Ramos (cell line): ENCODE measurements around the gene AMPH.
"Not testable (repeated sequence)": the region's sequence is repeated elsewhere in the genome, so short reads cannot be mapped to it uniquely, and the experiment has no call there.

ENCODE experiments used
- in situ Hi-C: fragments of 300-500 bp; cut with MboI; formaldehyde crosslinking; loops from one replicate; pipeline ENCODE4 v1.14.3; 2022; ENCODE audit warnings: low sequenced_read_pairs; ENCODE audit not compliant: unreplicated experiment

AMPH gene

DNA sequence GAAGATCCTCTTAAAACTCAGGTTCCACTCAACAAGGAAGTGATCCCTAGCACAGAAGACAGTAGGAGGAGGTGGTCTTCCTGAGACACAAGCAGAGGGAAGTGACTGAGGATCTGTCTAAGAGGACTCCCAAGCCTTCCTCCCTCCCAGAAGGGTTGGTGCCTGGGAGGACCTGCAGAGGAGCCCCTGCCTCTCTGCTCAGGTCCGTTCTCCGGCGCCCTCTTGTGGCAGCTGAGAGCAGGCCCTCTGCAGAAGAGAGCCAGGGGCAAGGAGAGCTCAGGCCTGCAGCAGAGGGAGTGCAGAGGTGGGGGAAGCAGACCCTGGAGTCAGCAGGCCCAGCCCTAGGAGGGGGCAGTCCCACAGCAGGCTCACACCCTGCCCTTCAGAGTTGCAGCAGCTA is 267.8 kb downstream of the AMPH start:
- in situ Hi-C loops = not testable (repeated sequence)

GRCh38 chr7:38362611-38363237 is 268.4 kb downstream of the AMPH start:
- in situ Hi-C loops = not testable (repeated sequence)

GRCh38 chr7:38360776-38361175 is 270.4 kb downstream of the AMPH start:
- in situ Hi-C loops = no loop called here

GRCh38 chr7:38359071-38359601 is 272.0 kb downstream of the AMPH start:
- in situ Hi-C loops = not testable (repeated sequence)

GRCh38 chr7:38358273-38358831 is 272.8 kb downstream of the AMPH start:
- in situ Hi-C loops = not testable (repeated sequence)

GRCh38 chr7:38354271-38354851 is 276.8 kb downstream of the AMPH start:
- in situ Hi-C loops = not testable (repeated sequence)

- in situ Hi-C loops = not testable (repeated sequence)
These were observed 277.7 kb downstream of the AMPH start for GRCh38 chr7:38353431-38353881.

DNA sequence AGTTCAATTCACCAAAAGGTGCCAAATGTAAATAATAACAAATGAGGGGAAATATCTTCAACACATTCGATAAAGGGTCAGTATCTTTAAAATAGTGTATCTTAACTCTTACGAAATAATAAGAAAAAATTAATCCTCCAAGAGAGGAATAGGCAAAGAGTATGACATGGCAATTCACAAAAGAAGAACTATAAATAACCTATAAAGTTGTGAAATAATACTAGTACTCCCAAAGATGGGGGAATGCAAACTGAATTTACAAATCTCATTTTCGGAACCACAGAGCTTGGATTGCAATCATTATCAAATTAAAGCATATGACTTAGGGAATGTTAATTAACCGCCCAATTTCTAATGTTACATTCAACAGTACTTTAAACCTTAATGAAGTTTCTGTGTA is 279.6 kb downstream of the AMPH start:
- in situ Hi-C loops = no loop called here

DNA sequence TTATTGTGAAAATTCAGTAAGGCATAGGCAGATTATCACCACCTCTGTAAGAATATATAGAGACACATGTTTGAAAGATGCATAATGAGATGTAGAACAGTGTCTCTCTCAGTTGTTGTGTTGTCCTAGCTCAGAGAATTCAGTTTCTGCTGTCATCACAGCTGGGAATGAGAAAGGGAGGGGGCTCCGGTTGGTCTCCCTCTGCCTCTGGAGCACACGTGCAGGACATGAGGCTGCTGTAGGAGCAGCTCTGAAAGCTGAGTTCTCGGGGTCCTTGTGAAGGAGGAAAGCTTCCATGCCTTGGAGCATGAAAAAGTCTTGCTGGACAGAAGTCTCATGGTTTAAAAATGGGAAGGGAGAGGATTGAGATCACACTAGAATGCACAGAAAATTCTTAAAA is 280.4 kb downstream of the AMPH start:
- in situ Hi-C loops = not testable (repeated sequence)

DNA sequence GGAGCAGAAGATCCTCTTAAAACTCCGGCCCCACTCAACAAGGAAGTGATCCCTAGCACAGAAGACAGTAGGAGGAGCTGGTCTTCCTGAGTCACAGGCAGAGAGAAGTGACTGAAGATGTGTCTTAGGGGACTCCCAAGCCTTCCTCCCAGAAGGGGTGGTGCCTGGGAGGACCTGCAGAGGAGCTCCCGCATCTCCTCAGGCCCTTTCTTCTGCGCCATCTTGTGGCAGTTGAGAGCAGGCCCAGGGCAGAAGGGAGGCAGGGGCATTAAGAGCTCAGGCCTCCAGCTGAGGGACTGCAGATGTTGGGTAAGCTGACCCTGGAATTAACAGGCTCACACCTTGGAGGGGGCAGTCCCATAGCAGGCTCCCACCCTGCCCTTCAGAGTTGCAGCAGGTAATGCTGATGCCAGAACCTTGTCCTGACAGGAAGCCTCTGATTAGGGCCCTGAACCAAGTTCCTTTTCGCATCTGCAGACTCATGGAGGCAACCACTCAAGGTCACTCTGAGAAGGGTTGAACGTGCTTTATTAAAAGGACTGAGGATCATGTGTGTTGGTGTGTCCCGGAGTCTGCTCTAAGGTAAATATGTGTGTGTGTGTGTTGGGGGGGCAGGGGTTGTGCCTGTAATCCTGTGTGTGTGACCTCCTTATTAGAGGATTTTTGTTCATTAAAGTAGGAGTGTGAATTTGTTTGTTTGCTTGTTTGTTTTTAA is 281.1 kb downstream of the AMPH start:
- in situ Hi-C loops = loop anchor here (25.0 kb wide), 1 partner anchor 238 kb away; no protein-coding TSS in a partner anchor

DNA sequence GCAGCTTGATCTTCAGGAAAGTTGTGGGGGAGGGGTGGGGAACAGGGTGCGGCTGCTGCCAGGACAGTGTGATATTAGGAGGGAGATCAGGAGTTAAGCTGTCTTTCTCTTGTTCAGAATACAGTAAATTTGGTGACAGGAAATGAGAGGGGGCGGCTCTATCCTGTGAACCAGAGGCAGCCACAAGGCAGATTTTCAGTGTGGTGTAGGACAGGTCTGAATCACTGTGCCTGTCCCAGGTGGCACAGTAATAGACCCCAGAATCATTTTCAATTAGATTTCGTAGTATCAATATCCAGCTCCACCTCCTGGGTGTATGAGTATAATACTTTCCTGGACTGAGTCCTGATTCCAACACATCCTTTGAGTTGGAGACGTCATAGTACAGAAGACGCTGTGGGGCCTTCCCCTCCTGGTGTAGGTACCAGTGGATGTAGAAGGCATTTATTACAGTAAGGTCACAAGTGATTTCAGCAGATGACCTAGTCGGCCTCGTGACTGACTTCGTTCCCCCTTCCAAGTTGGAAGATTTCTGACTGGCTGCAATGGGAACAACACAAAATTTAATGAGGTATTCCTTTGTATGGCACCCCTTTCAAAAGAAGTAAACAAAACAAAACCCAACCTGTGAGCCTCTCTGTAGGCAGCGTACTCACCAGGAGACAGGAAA is 281.9 kb downstream of the AMPH start:
- in situ Hi-C loops = loop anchor here (25.0 kb wide), 1 partner anchor 237 kb away; no protein-coding TSS in a partner anchor

DNA sequence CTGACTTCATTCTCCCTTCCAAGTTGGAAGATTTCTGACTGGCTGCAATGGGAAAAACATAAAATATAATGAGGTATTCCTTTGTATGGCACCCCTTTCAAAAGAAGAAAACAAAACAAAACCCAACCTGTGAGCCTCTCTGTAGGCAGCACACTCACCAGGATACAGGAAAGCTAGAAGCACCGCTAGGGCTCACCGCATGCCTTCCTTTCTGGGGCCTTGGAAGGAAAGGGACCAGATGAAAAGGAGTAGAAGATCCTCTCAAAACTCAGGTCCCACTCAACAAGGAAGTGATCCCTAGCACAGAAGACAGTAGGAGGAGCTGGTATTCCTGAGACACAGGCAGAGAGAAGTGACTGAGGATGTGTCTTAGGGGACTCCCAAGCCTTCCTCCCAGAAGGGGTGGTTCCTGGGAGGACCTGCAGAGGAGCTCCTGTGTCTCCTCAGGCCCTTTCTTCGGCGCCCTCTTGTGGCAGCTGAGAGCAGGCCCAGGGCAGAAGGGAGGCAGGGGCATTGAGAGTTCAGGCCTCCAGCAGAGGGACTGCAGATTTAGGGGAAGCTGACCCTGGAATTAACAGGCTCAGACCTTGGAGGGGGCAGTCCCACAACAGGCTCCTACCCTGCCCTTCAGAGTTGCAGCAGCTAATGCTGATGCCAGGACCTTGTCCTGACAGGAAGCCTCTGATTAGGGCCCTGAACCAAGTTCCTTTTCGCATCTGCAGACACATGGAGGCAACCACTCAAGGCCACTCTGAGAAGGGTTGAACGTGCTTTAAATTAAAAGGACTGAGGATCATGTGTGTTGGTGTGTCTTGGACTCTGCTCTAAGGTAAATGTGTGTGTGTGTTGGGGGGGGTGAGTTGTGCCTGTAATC is 285.6 kb downstream of the AMPH start:
- in situ Hi-C loops = loop anchor here (25.0 kb wide), 1 partner anchor 233 kb away; no protein-coding TSS in a partner anchor

GRCh38 chr7:38344741-38345140 is 286.4 kb downstream of the AMPH start:
- in situ Hi-C loops = loop anchor here (25.0 kb wide), 1 partner anchor 232 kb away; no protein-coding TSS in a partner anchor

DNA sequence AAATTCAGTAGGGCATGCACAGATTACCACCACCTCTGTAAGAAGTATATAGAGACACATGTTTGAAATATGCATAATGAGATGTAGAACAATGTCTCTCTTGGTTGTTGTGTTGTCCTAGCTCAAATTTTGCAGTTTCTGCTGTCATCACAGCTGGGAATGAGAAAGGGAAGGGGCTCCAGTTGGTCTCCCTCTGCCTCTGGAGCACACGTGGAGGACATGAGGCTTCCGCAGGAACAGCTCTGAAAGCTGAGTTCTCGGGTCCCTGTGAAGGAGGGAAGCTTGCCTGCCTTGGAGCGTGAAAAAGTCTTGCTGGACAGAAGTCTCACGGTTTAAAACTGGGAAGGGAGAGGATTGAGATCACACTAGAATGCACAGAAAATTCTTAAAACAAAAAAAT is 289.0 kb downstream of the AMPH start:
- in situ Hi-C loops = loop anchor here (25.0 kb wide), 1 partner anchor 230 kb away; no protein-coding TSS in a partner anchor

- in situ Hi-C loops = loop anchor here (25.0 kb wide), 1 partner anchor 229 kb away; no protein-coding TSS in a partner anchor
These were observed 289.9 kb downstream of the AMPH start for GRCh38 chr7:38341172-38341705.

DNA sequence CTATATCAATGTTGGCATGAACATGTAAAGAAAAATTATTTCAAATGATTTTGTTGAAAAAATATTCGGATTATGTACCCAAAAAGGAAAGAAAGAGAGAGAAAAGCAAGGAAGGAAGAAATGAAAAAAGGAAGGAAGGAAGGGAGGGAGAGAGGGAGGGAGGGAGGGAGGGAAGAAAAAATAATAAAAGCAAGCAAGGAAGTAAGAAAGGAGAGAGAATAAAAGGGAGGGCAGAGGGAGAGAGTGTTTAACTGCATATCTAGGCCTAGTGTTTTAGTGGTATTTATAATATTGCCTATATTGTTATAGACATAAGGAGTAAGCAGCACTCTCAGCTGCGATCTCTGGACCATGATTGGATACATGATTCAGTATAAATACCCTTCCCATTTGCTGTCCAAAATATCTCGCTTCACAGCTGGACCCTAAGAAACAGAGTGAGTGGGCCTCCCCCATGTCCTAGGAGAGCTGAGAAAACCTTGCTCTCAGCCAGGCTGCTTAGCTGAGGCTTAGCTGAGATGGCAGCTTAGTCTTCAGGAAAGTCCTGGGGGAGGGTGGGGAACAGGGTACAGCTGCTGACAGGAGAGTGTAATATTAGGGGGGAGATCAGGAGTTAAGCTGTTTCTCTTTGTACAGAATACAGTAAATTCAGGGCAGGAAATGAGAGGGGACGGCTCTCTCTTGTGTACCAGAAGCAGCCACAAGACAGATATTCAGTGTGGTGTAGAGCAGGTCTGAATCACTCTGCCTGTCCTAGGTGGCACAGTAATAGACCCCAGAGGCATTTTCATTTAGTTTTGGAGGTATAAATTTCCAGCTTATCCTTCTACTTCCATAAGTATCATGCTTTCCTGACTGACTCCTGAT is 291.0 kb downstream of the AMPH start:
- in situ Hi-C loops = loop anchor here (25.0 kb wide), 1 partner anchor 228 kb away; no protein-coding TSS in a partner anchor

- in situ Hi-C loops = loop anchor here (25.0 kb wide), 1 partner anchor 224 kb away; no protein-coding TSS in a partner anchor
These were observed 295.0 kb downstream of the AMPH start for GRCh38 chr7:38336148-38336515.
